Measurements from ENCODE around the gene HOXB3. TPM values are rescaled to one million over a fixed set of nuclear protein-coding genes. Genes with fewer than 3 reads are reported as not detected.

HOXB3 gene
- total RNA-seq, 1 experiment from 2014 or later, result not detected

DNA sequence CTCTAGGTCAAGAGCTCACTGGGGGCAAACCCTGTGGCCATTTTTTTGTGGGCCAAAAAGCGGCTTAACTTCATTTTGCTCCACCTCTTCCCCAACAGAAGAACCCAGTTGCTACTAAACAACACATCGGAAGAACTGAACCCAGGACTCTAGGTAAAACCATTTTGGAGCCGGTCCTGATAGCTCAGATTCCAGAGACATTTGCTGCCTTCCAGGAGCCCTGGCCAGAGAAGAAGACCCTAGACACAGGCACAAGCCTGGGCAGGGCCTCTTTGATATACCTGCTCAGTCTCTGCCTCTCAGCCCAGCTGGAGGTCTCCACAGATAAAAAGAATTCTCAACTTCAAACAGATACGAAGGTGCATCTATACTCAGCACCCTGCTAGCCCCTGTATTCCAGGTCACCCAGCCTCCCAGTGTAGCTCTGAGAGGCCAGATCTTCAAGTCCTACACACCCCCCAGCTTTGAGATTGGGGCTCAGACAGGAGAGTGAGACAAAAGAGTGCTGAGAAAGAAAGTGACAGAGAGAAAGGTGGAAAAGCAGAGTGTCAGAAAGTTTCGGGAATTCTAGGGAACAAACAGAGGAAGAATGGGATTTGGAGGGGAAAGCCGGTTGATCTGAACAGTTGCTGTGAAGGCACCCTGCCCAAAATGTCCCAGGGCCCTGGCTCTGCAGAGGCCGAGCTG lies 42.7 kb upstream of the HOXB3 start:
- Histone ChIP-seq H2AK5ac (ENCODE audit: insufficient read length, low read length) (no peak overlapping the region), H3K23ac (ENCODE audit: insufficient read length, low read depth, low read length) (no peak overlapping the region), H2AFZ (ENCODE audit: low read length) (no peak overlapping the region), H3K4me1 (ENCODE audit: insufficient read depth, low read length) (no peaks in the 10 kb centered on the region; the same call in 1 of the 2 replicates), H4K8ac (replicated peaks; ENCODE audit: insufficient read length, low read depth, low read length) (no peak overlapping the region), H3K4ac (ENCODE audit: low read depth, low read length) (no peak overlapping the region), H2BK20ac (ENCODE audit: low read depth, low read length, poor library complexity, severe bottlenecking) (no peak overlapping the region), H3K9me3 (ENCODE audit: control insufficient read depth, low read depth, low read length) (no peaks in the 10 kb centered on the region), H4K5ac (ENCODE audit: insufficient read length, low read depth, low read length) (no peak overlapping the region), H3K18ac (ENCODE audit: insufficient read length, low read depth, low read length) (no peak overlapping the region), H3T11ph (ENCODE audit: low read length) (no peak overlapping the region), H2BK5ac (ENCODE audit: insufficient read length, low read length) (no peak overlapping the region), H2BK12ac (ENCODE audit: insufficient read length, low read depth, low read length) (no peak overlapping the region), H2BK120ac (ENCODE audit: low read depth, low read length, poor library complexity, severe bottlenecking) (no peak overlapping the region), H3K27me3 (ENCODE audit: insufficient read depth, low read length) (peaks cover 97% of the 10 kb centered on the region), H3K9ac (ENCODE audit: extremely low read depth, insufficient read length, low read length) (no peak overlapping the region), H3K4me2 (ENCODE audit: insufficient read depth, insufficient read length, low read length) (no peak overlapping the region), H3K79me1 (ENCODE audit: insufficient read depth, low read depth, low read length, poor library complexity, severe bottlenecking) (no peaks in the 10 kb centered on the region), H2BK15ac (ENCODE audit: low read depth, low read length) (no peak overlapping the region), H3K27ac (ENCODE audit: insufficient read length, low read depth, low read length) (no peak overlapping the region), H3K79me2 (ENCODE audit: insufficient read depth, low read length) (no peaks in the 10 kb centered on the region; the same call in 1 of the 2 replicates), H3K56ac (ENCODE audit: insufficient read length, low read depth, low read length) (no peak overlapping the region), H3K14ac (ENCODE audit: insufficient read depth, low read length) (no peak overlapping the region), H4K91ac (ENCODE audit: insufficient read length, low read depth, low read length) (no peak overlapping the region), H3K23me2 (ENCODE audit: insufficient read length, low read depth, low read length, poor library complexity, severe bottlenecking) (no peaks in the 10 kb centered on the region), H4K20me1 (ENCODE audit: control insufficient read depth, insufficient read depth, insufficient read length) (no peaks in the 10 kb centered on the region)
- H3K27me3 Mint-ChIP-seq (ENCODE audit: low read depth), result peaks cover 100% of the 10 kb centered on the region
- TF ChIP-seq, protein P1, sequence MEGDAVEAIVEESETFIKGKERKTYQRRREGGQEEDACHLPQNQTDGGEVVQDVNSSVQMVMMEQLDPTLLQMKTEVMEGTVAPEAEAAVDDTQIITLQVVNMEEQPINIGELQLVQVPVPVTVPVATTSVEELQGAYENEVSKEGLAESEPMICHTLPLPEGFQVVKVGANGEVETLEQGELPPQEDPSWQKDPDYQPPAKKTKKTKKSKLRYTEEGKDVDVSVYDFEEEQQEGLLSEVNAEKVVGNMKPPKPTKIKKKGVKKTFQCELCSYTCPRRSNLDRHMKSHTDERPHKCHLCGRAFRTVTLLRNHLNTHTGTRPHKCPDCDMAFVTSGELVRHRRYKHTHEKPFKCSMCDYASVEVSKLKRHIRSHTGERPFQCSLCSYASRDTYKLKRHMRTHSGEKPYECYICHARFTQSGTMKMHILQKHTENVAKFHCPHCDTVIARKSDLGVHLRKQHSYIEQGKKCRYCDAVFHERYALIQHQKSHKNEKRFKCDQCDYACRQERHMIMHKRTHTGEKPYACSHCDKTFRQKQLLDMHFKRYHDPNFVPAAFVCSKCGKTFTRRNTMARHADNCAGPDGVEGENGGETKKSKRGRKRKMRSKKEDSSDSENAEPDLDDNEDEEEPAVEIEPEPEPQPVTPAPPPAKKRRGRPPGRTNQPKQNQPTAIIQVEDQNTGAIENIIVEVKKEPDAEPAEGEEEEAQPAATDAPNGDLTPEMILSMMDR (conservative IDR thresholded peaks at IDR 0.05), result no peak
- no peak overlapping the region for H3K27ac Mint-ChIP-seq
- DNase-seq, result peak; percentile 42
- whole genome bisulfite sequencing (ENCODE audit: extremely low coverage, insufficient read length, low lambda C conversion rate), result no CpG with 5 or more reads among the region's 7 CpGs
- H3K36me3 Mint-ChIP-seq (ENCODE audit: insufficient read depth in 1 of 3, low read depth in 3 of 3), result peaks cover 0 to 1% (median 0%) of the 10 kb centered on the region in 3 experiments; a peak in 2 of 7 replicates
- H3K4me1 Mint-ChIP-seq, result peaks cover 2 to 8% of the 10 kb centered on the region in 2 experiments; a peak in 2 of 4 replicates
- no peak overlapping the region; a peak in 1 of 5 replicates for H3K4me3 Mint-ChIP-seq
- H3K9me3 Mint-ChIP-seq, result peaks cover 4 to 17% of the 10 kb centered on the region in 2 experiments
